Measurements from ENCODE around the gene ZNF540.

The ZNF540 gene

GRCh38 chr19:37583340-37583739, 11.3 kb upstream of the ZNF540 start:
- CTCF ChIA-PET: no interaction called here
- POLR2A ChIA-PET (ENCODE audit: low non-redundant PET): no interaction called here
- no peak for DNase-seq (ENCODE audit: low spot score)

GRCh38 chr19:37593996-37594303, 726 bp upstream of the ZNF540 start:
- TF ChIP-seq, protein P1, sequence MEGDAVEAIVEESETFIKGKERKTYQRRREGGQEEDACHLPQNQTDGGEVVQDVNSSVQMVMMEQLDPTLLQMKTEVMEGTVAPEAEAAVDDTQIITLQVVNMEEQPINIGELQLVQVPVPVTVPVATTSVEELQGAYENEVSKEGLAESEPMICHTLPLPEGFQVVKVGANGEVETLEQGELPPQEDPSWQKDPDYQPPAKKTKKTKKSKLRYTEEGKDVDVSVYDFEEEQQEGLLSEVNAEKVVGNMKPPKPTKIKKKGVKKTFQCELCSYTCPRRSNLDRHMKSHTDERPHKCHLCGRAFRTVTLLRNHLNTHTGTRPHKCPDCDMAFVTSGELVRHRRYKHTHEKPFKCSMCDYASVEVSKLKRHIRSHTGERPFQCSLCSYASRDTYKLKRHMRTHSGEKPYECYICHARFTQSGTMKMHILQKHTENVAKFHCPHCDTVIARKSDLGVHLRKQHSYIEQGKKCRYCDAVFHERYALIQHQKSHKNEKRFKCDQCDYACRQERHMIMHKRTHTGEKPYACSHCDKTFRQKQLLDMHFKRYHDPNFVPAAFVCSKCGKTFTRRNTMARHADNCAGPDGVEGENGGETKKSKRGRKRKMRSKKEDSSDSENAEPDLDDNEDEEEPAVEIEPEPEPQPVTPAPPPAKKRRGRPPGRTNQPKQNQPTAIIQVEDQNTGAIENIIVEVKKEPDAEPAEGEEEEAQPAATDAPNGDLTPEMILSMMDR (conservative IDR thresholded peaks at IDR 0.05; ENCODE audit: low read depth): no peak
- ChIA-PET POLR2A (ENCODE audit: low non-redundant PET) (interaction anchor here (0.9 kb wide), 1 partner anchor 127 kb away, joined by 4 read pairs; the partner anchor contains the start of gene ZNF569), CTCF (no interaction called here)
- DNase-seq (ENCODE audit: low spot score): no peak
- peak overlapping the region; percentile 92 for H3K27ac ChIP-seq

More at GRCh38 chr19:37583340-37583739, 11.3 kb upstream of the ZNF540 start:
- H3K27ac ChIP-seq: no peak overlapping the region
- TF ChIP-seq, protein P1 (conservative IDR thresholded peaks at IDR 0.05; ENCODE audit: low read depth): no peak

DNA sequence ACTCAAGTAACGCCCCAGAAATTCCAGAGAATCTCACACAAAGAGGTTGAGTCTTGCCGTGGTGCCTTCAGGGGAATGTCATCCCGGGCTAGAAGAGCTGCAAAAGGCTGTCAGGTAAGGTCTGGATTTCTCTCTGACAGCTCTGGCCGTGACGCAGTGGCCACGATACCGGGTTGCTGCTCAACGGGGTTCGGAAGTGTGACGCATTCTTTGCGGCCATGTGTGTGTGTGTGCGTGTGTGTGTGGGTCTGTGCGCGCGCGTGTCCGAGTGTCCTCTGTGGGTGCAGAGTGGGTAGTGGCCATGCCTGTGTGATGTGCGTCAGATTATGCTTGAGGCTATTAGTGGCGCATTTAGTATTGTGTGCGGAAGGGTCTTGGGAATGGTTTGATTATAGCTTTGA, 306 bp downstream of the ZNF540 start:
- peak overlapping the region; percentile 92 for H3K27ac ChIP-seq
- no peak for DNase-seq (ENCODE audit: low spot score)
- CTCF ChIA-PET: no interaction called here
- POLR2A ChIA-PET (ENCODE audit: low non-redundant PET): interaction anchor here (0.6 to 0.9 kb wide), 2 partner anchors 87 to 128 kb away, joined by 4 to 7 read pairs; partner anchors contain the start of gene ZNF569
- TF ChIP-seq, protein P1 (conservative IDR thresholded peaks at IDR 0.05; ENCODE audit: low read depth): no peak

GRCh38 chr19:37635076-37636056, 40.7 kb downstream of the ZNF540 start:
- POLR2A ChIA-PET (ENCODE audit: low non-redundant PET): no interaction called here
- TF ChIP-seq, protein P1 (conservative IDR thresholded peaks at IDR 0.05; ENCODE audit: low read depth): no peak
- CTCF ChIA-PET: no interaction called here

GRCh38 chr19:37654118-37654517, 59.4 kb downstream of the ZNF540 start:
- CTCF ChIA-PET: no interaction called here
- H3K27ac ChIP-seq: no peak overlapping the region; the same call in 1 of the 2 replicates
- TF ChIP-seq, protein P1 (conservative IDR thresholded peaks at IDR 0.05; ENCODE audit: low read depth): no peak
- POLR2A ChIA-PET (ENCODE audit: low non-redundant PET): no interaction called here
- DNase-seq (ENCODE audit: low spot score): peak; percentile 9

More at GRCh38 chr19:37635076-37636056, 40.7 kb downstream of the ZNF540 start:
- H3K27ac ChIP-seq: no peak overlapping the region
- no peak for DNase-seq (ENCODE audit: low spot score)

DNA sequence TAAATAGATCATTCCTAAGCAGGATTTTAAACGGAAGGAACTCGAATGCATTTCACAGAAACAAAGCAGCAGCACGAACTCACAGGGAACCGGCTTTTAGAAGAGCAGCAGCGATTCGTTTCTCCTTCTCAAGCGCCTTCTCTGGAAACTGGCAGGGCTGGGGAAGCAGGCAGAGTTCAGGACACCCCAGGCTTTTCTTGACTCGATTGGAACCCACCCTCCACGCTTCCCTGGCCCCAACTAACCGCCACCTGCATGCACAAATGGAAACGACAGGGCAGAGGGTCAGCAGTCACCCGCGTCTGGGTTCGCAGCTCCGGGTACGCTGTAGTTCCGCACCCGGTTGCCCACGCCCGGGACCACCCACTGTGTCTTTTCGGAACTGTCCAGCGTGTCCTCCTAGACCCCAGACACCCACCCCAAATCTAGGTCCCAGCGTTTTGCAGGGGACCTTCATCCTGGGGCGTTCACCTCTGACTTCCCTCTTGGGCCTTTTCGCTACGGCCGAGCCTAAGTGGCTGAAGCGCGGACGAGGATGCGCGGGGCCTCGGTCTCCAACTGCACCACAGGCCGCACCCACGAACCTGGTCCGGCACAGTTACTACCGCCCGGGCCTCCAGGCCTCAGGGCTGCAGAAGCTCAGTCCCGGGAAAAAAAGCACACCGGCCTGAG, 60.1 kb downstream of the ZNF540 start:
- DNase-seq (ENCODE audit: low spot score): peak; percentile 34
- H3K27ac ChIP-seq: peak overlapping the region; percentile 95
- TF ChIP-seq, protein P1 (conservative IDR thresholded peaks at IDR 0.05; ENCODE audit: low read depth): no peak
- ChIA-PET CTCF (no interaction called here), POLR2A (ENCODE audit: low non-redundant PET) (interaction anchor here (0.5 kb wide), 1 partner anchor 211 kb away, joined by 3 read pairs; no protein-coding TSS in a partner anchor)
